ENCODE results near the gene CYTH4.

GRCh38 chr22:37254867-37255233 is 27.5 kb upstream of the CYTH4 start:
- TF ChIP-seq CTCF (IDR thresholded peaks at IDR 0.05; ENCODE audit: low read depth, low read length) (no peak), POLR2A (IDR thresholded peaks at IDR 0.05; ENCODE audit: extremely low read depth, insufficient read length) (no peak), MYC (IDR thresholded peaks at IDR 0.05; ENCODE audit: low read depth, low read length) (no peak)

All from NB4 (cell line).